Right lobe of liver (tissue), 4 donors: Measurements from ENCODE around the gene GPX7.

Source experiments
- POLR2A ChIP-seq: fragments of 450-650 bp; IDR thresholded peaks from one replicate; pipeline ENCODE4 v1.6.1; 2017; ENCODE audit warnings: antibody characterized with exemption, mild to moderate bottlenecking
- TF ChIP-seq, protein P1 (sequence below), 4 donors: fragments of 200-600 bp in 3 of 4; fragments of 450-650 bp in 1 of 4; IDR thresholded peaks; one replicate each; pipeline versions ENCODE4 v1.5.1 to v1.8.0; 2016 to 2022; ENCODE audit warnings: antibody characterized with exemption in 4 of 4, mild to moderate bottlenecking in 2 of 4
- donor health status: DM: no; HTN: no; CAD: no.
- donor health status: DM: no; HTN: no; CAD: no.
- donor health status: DM: no; HTN: yes; CAD: no.

DNA sequence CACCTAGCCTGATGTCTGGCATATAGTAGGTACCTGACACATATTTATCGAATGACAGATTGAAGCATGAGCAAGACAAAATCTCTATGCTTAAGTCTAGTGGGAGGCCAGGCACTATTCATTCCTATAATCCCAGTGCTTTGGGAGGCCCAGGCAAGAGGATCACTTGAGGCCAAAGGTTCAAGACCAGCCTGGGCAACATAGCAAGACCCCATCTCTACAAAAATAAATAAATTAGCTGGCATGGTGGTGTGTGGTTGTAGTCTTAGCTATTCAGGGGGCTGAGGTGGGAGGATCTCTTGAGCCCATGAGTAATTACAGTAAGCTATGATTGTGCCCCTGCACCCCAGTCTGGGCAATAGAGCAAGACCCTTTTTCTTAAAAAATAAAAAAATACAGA, 26.1 kb upstream of the GPX7 start:
- TF ChIP-seq, protein P1, sequence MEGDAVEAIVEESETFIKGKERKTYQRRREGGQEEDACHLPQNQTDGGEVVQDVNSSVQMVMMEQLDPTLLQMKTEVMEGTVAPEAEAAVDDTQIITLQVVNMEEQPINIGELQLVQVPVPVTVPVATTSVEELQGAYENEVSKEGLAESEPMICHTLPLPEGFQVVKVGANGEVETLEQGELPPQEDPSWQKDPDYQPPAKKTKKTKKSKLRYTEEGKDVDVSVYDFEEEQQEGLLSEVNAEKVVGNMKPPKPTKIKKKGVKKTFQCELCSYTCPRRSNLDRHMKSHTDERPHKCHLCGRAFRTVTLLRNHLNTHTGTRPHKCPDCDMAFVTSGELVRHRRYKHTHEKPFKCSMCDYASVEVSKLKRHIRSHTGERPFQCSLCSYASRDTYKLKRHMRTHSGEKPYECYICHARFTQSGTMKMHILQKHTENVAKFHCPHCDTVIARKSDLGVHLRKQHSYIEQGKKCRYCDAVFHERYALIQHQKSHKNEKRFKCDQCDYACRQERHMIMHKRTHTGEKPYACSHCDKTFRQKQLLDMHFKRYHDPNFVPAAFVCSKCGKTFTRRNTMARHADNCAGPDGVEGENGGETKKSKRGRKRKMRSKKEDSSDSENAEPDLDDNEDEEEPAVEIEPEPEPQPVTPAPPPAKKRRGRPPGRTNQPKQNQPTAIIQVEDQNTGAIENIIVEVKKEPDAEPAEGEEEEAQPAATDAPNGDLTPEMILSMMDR (IDR thresholded peaks at IDR 0.05): no peak
- TF ChIP-seq POLR2A: no peak
